ENCODE measurements around the gene NBEAL1. TPM values are rescaled to one million over a fixed set of nuclear protein-coding genes. Genes with fewer than 3 reads are reported as not detected.
"Not testable (repeated sequence)": the region's sequence is repeated elsewhere in the genome, so short reads cannot be mapped to it uniquely, and the experiment has no call there.

Gene NBEAL1
- total and polyA plus RNA-seq, 8 donors, result 4.2 to 158 (median 70.3) TPM

DNA sequence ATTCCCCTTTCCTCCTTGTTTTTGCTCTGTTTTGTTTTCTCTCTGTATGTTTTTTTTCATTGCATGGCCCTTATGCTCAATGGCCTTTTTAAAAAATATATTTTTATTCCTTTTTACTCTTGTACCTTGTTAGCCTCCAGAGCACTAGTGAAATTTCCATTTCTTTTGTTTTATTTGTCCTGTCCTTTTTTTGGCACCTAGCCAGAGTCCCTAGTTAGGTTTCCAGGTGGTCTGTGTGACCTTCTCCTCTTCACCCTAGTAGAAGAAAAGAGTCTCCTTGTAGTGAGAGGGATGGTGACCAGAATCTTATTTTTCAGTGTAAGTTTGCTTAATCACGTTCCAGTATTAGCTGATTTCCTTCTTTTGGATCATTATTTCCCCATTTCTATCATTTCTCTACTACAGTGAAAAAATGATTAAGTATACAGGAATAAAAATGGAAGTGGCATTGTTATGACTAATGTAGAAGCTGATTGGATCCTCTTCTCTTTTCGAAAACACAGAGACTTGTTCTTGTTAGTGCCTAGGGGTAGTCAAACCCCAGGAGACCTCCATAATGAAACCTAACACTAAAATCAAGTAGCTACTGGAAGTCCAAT lies 65.9 kb downstream of the NBEAL1 start:
- H3K27ac ChIP-seq, result no peak overlapping the region
- intact Hi-C loops (cut with DNase I; ENCODE audit: low total_unique reads), result no loop called here
- H3K4me1 ChIP-seq, result peaks cover 9 to 39% (median 17%) of the 10 kb centered on the region in 4 donors
- DNase-seq, result no peak
- H3K9me3 ChIP-seq, result no peaks in the 10 kb centered on the region
- H3K4me3 ChIP-seq, result no peak overlapping the region
- TF ChIP-seq EP300 (IDR thresholded peaks at IDR 0.05), result no peak
- no peak for TF ChIP-seq POLR2A (IDR thresholded peaks at IDR 0.05)
- TF ChIP-seq POLR2AphosphoS5 (IDR thresholded peaks at IDR 0.05), result no peak
- TF ChIP-seq, protein P1, sequence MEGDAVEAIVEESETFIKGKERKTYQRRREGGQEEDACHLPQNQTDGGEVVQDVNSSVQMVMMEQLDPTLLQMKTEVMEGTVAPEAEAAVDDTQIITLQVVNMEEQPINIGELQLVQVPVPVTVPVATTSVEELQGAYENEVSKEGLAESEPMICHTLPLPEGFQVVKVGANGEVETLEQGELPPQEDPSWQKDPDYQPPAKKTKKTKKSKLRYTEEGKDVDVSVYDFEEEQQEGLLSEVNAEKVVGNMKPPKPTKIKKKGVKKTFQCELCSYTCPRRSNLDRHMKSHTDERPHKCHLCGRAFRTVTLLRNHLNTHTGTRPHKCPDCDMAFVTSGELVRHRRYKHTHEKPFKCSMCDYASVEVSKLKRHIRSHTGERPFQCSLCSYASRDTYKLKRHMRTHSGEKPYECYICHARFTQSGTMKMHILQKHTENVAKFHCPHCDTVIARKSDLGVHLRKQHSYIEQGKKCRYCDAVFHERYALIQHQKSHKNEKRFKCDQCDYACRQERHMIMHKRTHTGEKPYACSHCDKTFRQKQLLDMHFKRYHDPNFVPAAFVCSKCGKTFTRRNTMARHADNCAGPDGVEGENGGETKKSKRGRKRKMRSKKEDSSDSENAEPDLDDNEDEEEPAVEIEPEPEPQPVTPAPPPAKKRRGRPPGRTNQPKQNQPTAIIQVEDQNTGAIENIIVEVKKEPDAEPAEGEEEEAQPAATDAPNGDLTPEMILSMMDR (IDR thresholded peaks at IDR 0.05), result no peak
- WGBS, 5 donors, result 85 to 92% (median 88%) methylated on average over 2 of the region's 2 CpGs
- H3K36me3 ChIP-seq, result peaks cover 11 to 39% (median 35%) of the 10 kb centered on the region in 4 donors
- H3K27me3 ChIP-seq, result no peaks in the 10 kb centered on the region

DNA sequence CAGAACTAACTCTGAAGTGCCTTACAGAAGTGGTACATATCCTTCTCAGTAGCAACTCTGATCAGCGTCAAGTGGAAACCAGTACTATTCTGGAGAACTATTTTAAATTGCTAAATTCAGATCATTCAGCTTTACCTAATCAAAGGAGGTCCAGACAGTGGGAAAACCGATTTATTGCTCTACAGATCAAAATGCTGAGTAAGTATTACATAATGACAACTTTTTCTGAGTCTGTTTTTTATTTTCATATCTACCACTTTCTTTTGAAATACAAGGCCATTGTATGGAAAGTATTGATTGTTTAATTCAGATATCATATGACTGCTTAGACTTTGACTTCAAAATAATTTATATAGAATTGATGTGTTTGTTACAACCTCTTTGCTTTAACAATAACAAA lies 68.7 kb downstream of the NBEAL1 start:
- intact Hi-C loops (cut with DNase I; ENCODE audit: low total_unique reads), result no loop called here
- no peak for DNase-seq
- Histone ChIP-seq H3K27ac (peak overlapping the region in 1 of 5 donors; percentile 7), H3K4me1 (peaks cover 9 to 39% (median 17%) of the 10 kb centered on the region in 4 donors), H3K4me3 (no peak overlapping the region), H3K9me3 (no peaks in the 10 kb centered on the region), H3K27me3 (no peaks in the 10 kb centered on the region), H3K36me3 (peaks cover 11 to 44% (median 40%) of the 10 kb centered on the region in 4 donors)
- TF ChIP-seq, protein P1 (IDR thresholded peaks at IDR 0.05), result no peak
- TF ChIP-seq POLR2AphosphoS5 (IDR thresholded peaks at IDR 0.05), result no peak
- no peak for TF ChIP-seq POLR2A (IDR thresholded peaks at IDR 0.05)
- no peak for TF ChIP-seq EP300 (IDR thresholded peaks at IDR 0.05)
- 76 to 86% (median 83%) methylated on average over 2 of the region's 2 CpGs for WGBS, 5 donors

DNA sequence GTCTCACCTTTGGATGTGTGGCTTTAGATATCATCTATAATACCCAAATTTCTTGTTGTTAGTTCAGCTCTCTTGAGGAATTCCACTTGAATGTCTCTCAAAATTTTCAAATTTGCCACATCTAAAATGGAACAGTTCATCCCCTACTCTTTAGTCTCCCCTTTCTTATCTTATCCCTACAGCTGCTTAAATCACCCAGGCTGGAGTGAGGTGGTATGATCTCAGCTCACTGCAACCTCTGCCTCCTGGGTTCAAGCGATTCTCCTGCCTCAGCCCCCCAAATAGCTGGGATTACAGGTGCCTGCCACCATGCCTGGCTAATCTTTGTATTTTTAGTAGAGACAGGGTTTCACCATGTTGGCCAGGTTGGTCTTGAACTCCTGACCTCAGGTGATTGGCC lies 71.7 kb downstream of the NBEAL1 start:
- Histone ChIP-seq H3K36me3 (peaks cover 11 to 44% (median 38%) of the 10 kb centered on the region in 4 donors), H3K4me1 (peaks cover 9 to 26% (median 16%) of the 10 kb centered on the region in 4 donors)
- H3K9me3 ChIP-seq; H3K4me3 ChIP-seq; intact Hi-C loops (cut with DNase I; ENCODE audit: low total_unique reads); DNase-seq; H3K27ac ChIP-seq; H3K27me3 ChIP-seq: not testable (repeated sequence)
- WGBS, 5 donors, result 95 to 100% (median 97%) methylated on average over 1 of the region's 1 CpG

DNA sequence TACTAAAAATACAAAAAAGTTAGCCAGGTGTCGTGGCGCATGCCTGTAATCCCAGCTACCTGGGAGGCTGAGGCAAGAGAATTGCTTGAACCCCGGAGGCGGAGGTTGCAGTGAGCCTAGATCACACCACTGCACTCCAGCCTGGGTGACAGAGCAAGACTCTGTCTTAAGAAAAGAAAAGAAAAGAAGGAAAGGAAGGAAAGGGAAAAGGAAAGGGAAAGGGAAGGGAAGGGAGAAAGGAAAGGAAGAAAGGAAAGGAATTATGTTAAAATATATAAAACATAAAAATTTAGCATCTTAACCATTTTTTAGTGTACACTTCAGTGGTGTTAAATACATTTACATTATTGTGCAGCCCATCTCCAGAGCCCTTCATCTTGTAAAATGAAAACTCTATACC lies 76.0 kb downstream of the NBEAL1 start:
- peaks cover 0 to 35% (median 31%) of the 10 kb centered on the region in 4 donors for H3K36me3 ChIP-seq
- H3K4me3 ChIP-seq; H3K4me1 ChIP-seq; DNase-seq; intact Hi-C loops (cut with DNase I; ENCODE audit: low total_unique reads); H3K27me3 ChIP-seq; H3K9me3 ChIP-seq; H3K27ac ChIP-seq: not testable (repeated sequence)
- 94 to 99% (median 96%) methylated on average over 4 of the region's 4 CpGs for WGBS, 5 donors

DNA sequence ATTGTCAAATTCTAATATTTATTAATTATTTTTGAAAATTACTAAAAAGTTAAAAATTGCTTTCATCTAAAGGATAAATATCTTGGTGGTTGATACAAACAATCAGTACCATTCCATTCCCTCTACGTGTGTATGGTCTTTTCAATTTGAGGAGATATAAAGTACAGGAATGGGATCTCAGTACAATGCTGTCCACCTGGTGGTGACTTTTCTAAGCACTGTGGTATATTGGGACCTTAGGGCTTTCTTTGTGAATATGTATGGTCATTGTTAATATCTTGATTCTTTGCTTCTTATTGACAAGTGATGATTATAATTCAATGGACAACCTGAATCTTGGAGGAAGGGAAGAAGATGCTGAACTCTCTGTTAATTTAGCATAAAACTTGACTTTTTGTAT lies 83.1 kb downstream of the NBEAL1 start:
- intact Hi-C loops (cut with DNase I; ENCODE audit: low total_unique reads), result no loop called here
- Histone ChIP-seq H3K4me1 (peaks cover 0 to 2% (median 0%) of the 10 kb centered on the region in 4 donors), H3K36me3 (peaks cover 8 to 68% (median 56%) of the 10 kb centered on the region in 4 donors), H3K27me3 (no peaks in the 10 kb centered on the region), H3K27ac (no peak overlapping the region), H3K4me3 (no peak overlapping the region), H3K9me3 (no peaks in the 10 kb centered on the region)
- TF ChIP-seq POLR2A (IDR thresholded peaks at IDR 0.05), result no peak
- TF ChIP-seq, protein P1 (IDR thresholded peaks at IDR 0.05), result peak in 2 of 7 experiments; percentile 6 to 15
- peak in 1 of 2 donors; percentile 26 for DNase-seq
- 53 to 73% (median 59%) methylated on average over 1 of the region's 1 CpG for WGBS, 5 donors

DNA sequence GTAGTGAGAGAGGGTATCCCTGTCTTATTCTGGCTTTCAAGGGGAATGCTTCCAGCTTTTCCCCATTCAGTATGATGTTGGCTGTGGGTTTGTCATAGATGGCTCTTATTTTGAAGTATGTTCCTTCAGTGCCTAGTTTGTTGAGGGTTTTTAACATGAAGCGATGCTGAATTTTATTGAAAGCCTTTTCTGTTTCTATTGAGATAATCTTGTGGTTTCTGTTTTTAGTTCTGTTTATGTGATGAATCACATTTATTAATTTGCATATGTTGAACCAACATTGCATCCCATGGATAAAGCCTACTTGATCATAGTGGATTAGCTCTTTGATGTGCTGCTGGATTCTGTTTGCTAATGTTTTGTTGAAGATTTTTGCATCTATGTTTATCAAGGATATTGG lies 87.7 kb downstream of the NBEAL1 start:
- intact Hi-C loops (cut with DNase I; ENCODE audit: low total_unique reads), result not testable (repeated sequence)
- peaks cover 24 to 68% (median 57%) of the 10 kb centered on the region in 4 donors for H3K36me3 ChIP-seq
- 33 to 77% (median 65%) methylated on average over 1 of the region's 1 CpG for WGBS, 5 donors

More for the DNA sequence above, 87.7 kb downstream of the NBEAL1 start:
- H3K4me3 ChIP-seq, DNase-seq, H3K27me3 ChIP-seq: not testable (repeated sequence)
- H3K27ac ChIP-seq, result peak overlapping the region in 1 of 5 donors; percentile 4
- peaks cover 0 to 24% (median 16%) of the 10 kb centered on the region in 4 donors for H3K9me3 ChIP-seq
- H3K4me1 ChIP-seq, result peaks cover 0 to 17% (median 8%) of the 10 kb centered on the region in 4 donors
